ENCODE results near the gene GPC4. TPM values are rescaled to one million over a fixed set of nuclear protein-coding genes. Genes with fewer than 3 reads are reported as not detected.
"Not testable (repeated sequence)": the region's sequence is repeated elsewhere in the genome, so short reads cannot be mapped to it uniquely, and the experiment has no call there.

GPC4 gene
- total RNA-seq, 1 experiment from 2014 or later, result 2.5 TPM

GRCh38 chrX:133305348-133305747, 109.9 kb downstream of the GPC4 start:
- DNase-seq (ENCODE audit: low read depth), result no peak

GRCh38 chrX:133302775-133303445, 112.4 kb downstream of the GPC4 start:
- no peak for DNase-seq (ENCODE audit: low read depth)

- no peak for DNase-seq (ENCODE audit: low read depth)
These were observed 114.7 kb downstream of the GPC4 start for GRCh38 chrX:133300591-133300990.

- peak; percentile 75 for DNase-seq (ENCODE audit: low read depth)
These were observed 118.0 kb downstream of the GPC4 start for GRCh38 chrX:133297284-133297683.

DNA sequence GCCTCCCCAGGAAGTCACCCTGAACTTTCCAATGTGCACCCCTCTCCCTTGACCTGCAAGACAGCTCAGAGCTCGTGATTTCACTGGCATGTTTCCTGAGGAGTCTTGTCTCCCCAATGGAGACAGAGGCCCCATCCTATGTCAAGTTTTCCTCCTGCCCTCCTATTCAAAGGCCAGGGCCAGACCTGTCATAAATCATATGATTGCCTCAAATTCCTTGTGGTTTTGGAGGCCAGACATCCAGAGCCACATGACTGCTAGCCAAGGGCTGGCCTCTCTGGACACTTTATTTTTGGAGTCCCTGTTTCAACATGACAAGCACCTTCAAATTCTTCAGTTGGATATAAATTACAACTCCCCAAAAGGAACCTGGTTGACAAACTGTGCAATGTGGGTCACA, 121.2 kb downstream of the GPC4 start:
- DNase-seq (ENCODE audit: low read depth), result no peak

DNA sequence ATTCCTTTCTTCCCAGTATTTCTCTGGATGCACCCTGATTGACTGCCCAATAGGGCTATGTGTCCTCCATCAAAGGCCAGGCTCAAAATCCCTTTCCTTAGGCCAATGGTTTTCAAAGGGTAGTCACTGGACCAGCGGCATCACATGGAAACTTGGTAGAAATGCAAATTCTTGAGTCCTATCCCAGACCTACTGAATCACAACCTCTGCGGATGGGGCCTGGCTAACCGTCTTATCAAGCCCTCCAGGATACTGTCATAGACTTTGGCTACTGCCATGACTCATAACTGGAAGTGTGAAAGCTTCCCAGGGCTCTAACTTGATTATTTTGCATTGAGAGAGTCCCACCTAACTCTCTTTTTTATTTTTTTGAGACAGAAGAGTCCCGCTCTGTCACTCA, 125.2 kb downstream of the GPC4 start:
- DNase-seq (ENCODE audit: low read depth), result peak; percentile 17

DNA sequence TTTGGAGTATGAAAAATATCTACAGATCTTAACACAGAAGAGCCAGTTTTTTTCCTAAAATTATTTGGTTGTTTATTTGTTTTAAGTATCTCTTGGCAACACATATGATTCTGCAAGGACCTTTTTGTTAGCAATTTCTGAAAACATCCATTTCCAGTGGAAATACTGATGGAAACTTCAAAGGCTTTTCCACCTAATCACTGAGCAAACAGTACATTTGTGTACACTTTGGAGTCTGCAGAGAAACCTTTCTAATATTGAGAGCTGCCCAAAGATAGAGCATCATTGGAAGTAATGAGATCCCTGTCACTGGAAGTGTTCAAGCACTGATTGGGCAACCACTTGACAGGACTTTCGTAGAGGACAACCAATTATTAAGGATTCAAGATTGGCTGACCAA, 127.4 kb downstream of the GPC4 start:
- DNase-seq (ENCODE audit: low read depth), result no peak

- DNase-seq (ENCODE audit: low read depth), result no peak
These were observed 129.9 kb downstream of the GPC4 start for GRCh38 chrX:133285341-133285740.

DNA sequence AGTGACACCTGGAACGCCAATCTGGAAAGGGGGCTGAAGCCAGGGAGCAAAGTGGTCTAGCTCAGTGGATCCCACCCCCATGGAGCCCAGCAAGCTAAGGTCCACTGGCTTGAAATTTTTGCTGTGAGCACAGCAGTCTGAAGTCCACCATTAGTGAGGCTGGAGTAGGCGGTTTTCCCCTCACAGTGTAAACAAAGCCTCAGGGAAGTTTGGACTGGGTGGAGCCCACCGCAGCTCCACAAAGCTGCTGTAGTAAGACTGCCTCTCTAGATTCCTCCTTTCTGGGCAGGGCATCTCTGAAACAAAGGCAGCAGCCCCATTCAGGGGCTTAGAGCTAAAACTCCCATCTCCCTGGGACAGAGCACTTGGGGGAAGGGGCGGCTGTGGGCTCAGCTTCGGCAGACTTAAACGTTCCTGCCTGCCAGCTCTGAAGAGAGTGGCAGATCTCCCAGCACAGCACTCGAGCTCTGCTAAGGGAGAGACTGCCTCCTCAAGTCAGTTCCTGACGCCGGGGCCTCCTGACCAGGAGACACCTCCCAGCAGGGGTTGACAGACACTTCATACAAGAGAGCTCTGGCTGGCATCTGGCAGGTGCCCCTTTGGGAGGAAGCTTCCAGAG, 136.1 kb downstream of the GPC4 start:
- DNase-seq (ENCODE audit: low read depth), result not testable (repeated sequence)

DNA sequence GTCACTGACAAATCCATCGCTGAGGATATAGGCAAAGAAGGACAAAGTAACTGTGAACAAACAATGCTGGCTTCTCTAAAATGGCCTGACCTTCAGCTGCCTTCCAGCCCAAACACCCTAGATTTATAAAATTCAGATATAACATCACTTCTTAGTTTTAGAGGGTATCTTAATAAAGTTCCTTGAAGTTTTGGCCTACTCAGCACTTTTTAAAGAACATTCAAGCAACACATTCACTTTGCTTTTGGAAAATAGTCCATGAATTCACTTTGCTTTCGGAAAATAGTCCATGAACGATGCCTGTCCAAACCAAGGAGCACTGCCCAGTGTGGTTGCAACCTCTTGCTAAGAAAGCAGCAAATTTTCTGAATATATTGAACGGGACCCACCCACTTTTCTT, 142.1 kb downstream of the GPC4 start:
- DNase-seq (ENCODE audit: low read depth), result no peak

DNA sequence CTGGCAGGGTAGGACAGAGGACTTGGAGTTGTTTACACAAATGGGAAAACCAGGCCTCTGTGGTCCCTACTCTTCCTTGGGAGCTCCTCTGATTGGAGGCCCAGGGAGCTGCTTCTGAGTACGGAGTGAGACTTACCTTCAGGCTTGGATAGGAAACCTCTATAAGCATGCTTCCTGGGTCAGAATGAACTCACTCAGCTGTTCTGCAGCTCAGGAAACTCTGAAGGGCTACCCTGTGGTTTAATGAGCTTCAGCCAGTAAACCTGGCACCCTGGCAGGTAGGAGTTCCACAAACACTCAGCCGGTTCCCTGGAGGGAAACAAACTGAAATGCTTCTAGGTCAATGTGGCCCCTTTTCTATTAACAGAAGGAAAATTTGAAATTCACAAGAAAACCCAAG, 146.1 kb downstream of the GPC4 start:
- no peak for DNase-seq (ENCODE audit: low read depth)

- no peak for DNase-seq (ENCODE audit: low read depth)
These were observed 147.7 kb downstream of the GPC4 start for GRCh38 chrX:133267621-133268020.

DNA sequence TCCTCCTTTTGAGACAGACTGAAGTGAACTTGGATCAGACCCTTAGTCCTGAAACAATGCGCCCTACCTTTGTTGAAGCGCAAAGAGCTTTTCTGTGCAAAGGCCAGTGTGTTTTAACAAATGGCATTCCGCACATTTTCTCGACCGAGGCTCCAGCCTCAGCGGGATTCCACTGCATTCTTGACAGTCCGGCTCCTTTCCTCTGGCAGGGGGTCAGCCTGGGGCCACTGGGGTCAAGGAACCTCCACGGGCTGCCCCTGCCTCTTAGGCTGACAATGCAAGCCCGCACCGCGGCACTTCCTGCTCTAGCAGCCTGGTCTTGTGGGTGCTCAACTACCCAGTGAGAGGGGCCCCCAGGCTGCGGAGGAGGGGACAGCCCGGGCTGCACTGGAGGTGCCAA, 150.0 kb downstream of the GPC4 start:
- no peak for DNase-seq (ENCODE audit: low read depth)

- no peak for DNase-seq (ENCODE audit: low read depth)
These were observed 156.8 kb downstream of the GPC4 start for GRCh38 chrX:133258481-133258880.

DNA sequence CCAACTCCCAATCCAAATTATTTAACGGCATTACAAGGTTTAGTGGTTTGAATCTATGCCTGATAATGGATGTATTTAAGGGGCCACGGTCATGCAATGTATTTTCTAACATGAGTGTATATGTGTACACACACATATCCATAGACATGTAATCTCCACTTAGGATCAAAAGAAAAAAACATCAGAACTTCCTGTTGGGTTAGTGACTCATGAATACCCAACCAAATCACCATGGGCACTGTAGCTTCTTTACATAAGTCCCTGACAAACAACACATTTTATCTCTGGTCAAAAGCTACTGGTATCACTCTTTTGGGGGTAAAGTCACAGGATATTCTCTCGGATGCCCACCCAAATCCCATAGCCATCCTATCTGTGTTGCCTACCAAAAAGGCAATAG, 160.6 kb downstream of the GPC4 start:
- DNase-seq (ENCODE audit: low read depth), result peak; percentile 16

DNA sequence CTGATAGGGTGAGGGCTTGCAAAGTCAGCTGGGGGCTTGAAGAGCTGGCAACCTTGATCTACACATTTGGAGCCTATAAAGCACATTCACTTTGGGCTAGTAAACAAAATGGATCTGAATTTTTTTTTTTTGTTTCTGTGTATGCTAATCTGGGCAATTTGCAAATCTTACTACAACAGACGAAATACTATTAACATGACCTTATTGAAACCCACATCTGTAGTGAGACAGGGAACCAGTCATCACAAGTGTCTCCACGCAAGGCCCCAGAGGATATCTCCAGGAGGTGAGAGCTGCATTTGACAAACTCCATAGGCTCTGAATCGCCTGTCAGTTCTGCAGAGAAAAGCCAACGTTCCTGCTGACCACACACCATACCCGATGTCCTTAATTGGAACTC, 164.1 kb downstream of the GPC4 start:
- DNase-seq (ENCODE audit: low read depth), result no peak

- no peak for DNase-seq (ENCODE audit: low read depth)
These were observed 164.8 kb downstream of the GPC4 start for GRCh38 chrX:133250184-133251100.

Other genes with a start within 250 kb of the GPC4 start
- gene TFDP3, start 197.1 kb downstream of the GPC4 start, total RNA-seq (2014; rRNA removed; shearing (Covaris generic)), result not detected in 2 replicates